H1 (cell line): ENCODE data around the gene NOTCH4. TPM values are rescaled to one million over a fixed set of nuclear protein-coding genes. Genes with fewer than 3 reads are reported as not detected.

ENCODE experiments used
- CTCF ChIA-PET: fragments of 300-600 bp; sonication (Branson Sonifier 250); formaldehyde crosslinking; loops from one replicate; lab custom pipeline; 2021; ENCODE audit not compliant: partially characterized antibody; lab: Charles Lee
- POLR2A ChIA-PET: fragments of 300-600 bp; sonication (Branson Sonifier 250); formaldehyde crosslinking; loops from one replicate; lab custom pipeline; 2021; ENCODE audit warnings: inconsistent platforms; ENCODE audit not compliant: partially characterized antibody; lab: Charles Lee
- DNase-seq, 2 experiments: peaks; one replicate each; pipeline versions ENCODE4 v3.0.0 to v3.0.0-alpha.2; 2010 to 2022; ENCODE audit warnings: low spot score in 2 of 2, low read depth in 1 of 2, mixed read lengths in 1 of 2
- FAIRE-seq: peaks from 2 replicates; lab custom pipeline; 2011; peaks lifted over from hg19 to GRCh38; lab: Jason Lieb, UNC
- H2AFZ ChIP-seq: 2 replicates; pipeline ENCODE4 v1.8.1; 2012; ENCODE audit warnings: low read length, inconsistent platforms
- H2AK5ac ChIP-seq: 2 replicates; pipeline ENCODE4 v1.6.1; 2013; ENCODE audit warnings: low read depth, low read length
- H2BK120ac ChIP-seq: replicated peaks from 2 replicates; pipeline ENCODE3; 2013; ENCODE audit warnings: low read depth, low read length, inconsistent platforms
- H2BK12ac ChIP-seq: 2 replicates; pipeline ENCODE4 v1.6.1; 2013; ENCODE audit warnings: low read depth, low read length
- H2BK15ac ChIP-seq: 2 replicates; pipeline ENCODE4 v1.6.1; 2013; ENCODE audit warnings: low read length
- H2BK20ac ChIP-seq: 2 replicates; pipeline ENCODE4 v1.6.1; 2013; ENCODE audit warnings: low read length
- H2BK5ac ChIP-seq: 2 replicates; pipeline ENCODE4 v1.6.1; 2013; ENCODE audit warnings: low read depth, low read length
- H3K14ac ChIP-seq: 2 replicates; pipeline ENCODE4 v1.6.1; 2013; ENCODE audit warnings: inconsistent platforms; ENCODE audit not compliant: insufficient read length
- H3K18ac ChIP-seq: 2 replicates; pipeline ENCODE4 v1.6.1; 2013; ENCODE audit warnings: low read length; ENCODE audit errors: extremely low read depth
- H3K23ac ChIP-seq: 2 replicates; pipeline ENCODE4 v1.6.1; 2013; ENCODE audit warnings: inconsistent platforms; ENCODE audit not compliant: insufficient read length
- H3K23me2 ChIP-seq: 2 replicates; pipeline ENCODE4 v1.6.1; 2013; ENCODE audit warnings: low read depth, low read length
- H3K27ac ChIP-seq: 2 replicates; pipeline ENCODE4 v1.6.1; 2011; ENCODE audit warnings: low read depth, low read length, inconsistent platforms
- H3K27me3 ChIP-seq, 4 experiments: replicated peaks in 1 of 4; 1 replicate in 1 of 4; 2 replicates in 3 of 4; pipeline versions ENCODE4 v1.6.1 to v1.8.1; 2011 to 2013; ENCODE audit warnings: low read length in 3 of 4, mild to moderate bottlenecking in 3 of 4, inconsistent platforms in 2 of 4, mixed read lengths in 2 of 4, moderate library complexity in 1 of 4; ENCODE audit not compliant: control insufficient read depth in 3 of 4, insufficient read depth in 3 of 4; ENCODE audit errors: extremely low read depth in 1 of 4
- H3K36me3 ChIP-seq, 4 experiments: 2 replicates each; pipeline versions ENCODE4 v1.6.1 to v1.8.1; 2011 to 2013; ENCODE audit warnings: mild to moderate bottlenecking in 4 of 4, low read length in 3 of 4, moderate library complexity in 2 of 4, control low read depth in 1 of 4, inconsistent platforms in 1 of 4; ENCODE audit not compliant: insufficient read depth in 4 of 4, control insufficient read depth in 2 of 4
- H3K4ac ChIP-seq: replicated peaks from 2 replicates; pipeline ENCODE3; 2013; ENCODE audit warnings: low read length, low read depth, mixed read lengths, inconsistent platforms; ENCODE audit not compliant: insufficient read length
- H3K4me1 ChIP-seq, 4 experiments: replicated peaks in 1 of 4; 1 replicate in 1 of 4; 2 replicates in 3 of 4; pipeline versions ENCODE4 v1.6.1 to v1.8.1; 2011 to 2013; ENCODE audit warnings: low read length in 3 of 4, inconsistent platforms in 2 of 4, mixed read lengths in 1 of 4; ENCODE audit not compliant: insufficient read depth in 4 of 4, control insufficient read depth in 3 of 4
- H3K4me2 ChIP-seq, 2 experiments: 2 replicates each; pipeline versions ENCODE4 v1.6.1 to v1.8.1; 2011 to 2013; ENCODE audit warnings: low read depth in 2 of 2, low read length in 2 of 2, control low read depth in 1 of 2, inconsistent platforms in 1 of 2, mild to moderate bottlenecking in 1 of 2; ENCODE audit not compliant: insufficient read depth in 1 of 2
- H3K4me3 ChIP-seq, 4 experiments: fragments of 200-600, 300-600 bp in 1 of 4; sonication (generic), shearing (Covaris generic), sonication (Bioruptor Twin) in 1 of 4; 2 replicates each; pipeline versions ENCODE4 v1.5.1 to v1.8.1; 2011 to 2016; ENCODE audit warnings: low read length in 4 of 4, low read depth in 3 of 4, control low read depth in 2 of 4, inconsistent platforms in 2 of 4, mild to moderate bottlenecking in 2 of 4, mixed read lengths in 1 of 4, moderate library complexity in 1 of 4; ENCODE audit not compliant: insufficient read depth in 2 of 4; ENCODE audit errors: extremely low read depth in 1 of 4
- H3K56ac ChIP-seq: replicated peaks from 2 replicates; pipeline ENCODE3; 2013; ENCODE audit warnings: low read depth, mild to moderate bottlenecking, mixed read lengths, low read length, inconsistent platforms; ENCODE audit not compliant: insufficient read length
- H3K79me1 ChIP-seq: 2 replicates; pipeline ENCODE4 v1.6.1; 2013; ENCODE audit warnings: low read depth, low read length, control low read depth
- H3K79me2 ChIP-seq, 2 experiments: 2 replicates each; pipeline versions ENCODE4 v1.6.1 to v1.8.1; 2012 to 2013; ENCODE audit warnings: low read length in 2 of 2, mild to moderate bottlenecking in 2 of 2, inconsistent platforms in 1 of 2; ENCODE audit not compliant: insufficient read depth in 2 of 2, control insufficient read depth in 1 of 2
- H3K9ac ChIP-seq, 4 experiments: replicated peaks in 1 of 4; 1 replicate in 1 of 4; 2 replicates in 3 of 4; pipeline versions ENCODE4 v1.6.1 to v1.8.1; 2011 to 2013; ENCODE audit warnings: low read depth in 3 of 4, low read length in 3 of 4, control low read depth in 2 of 4, mild to moderate bottlenecking in 2 of 4, moderate library complexity in 2 of 4, inconsistent platforms in 1 of 4; ENCODE audit errors: extremely low read depth in 1 of 4
- H3K9me3 ChIP-seq, 2 experiments: 2 replicates each; pipeline versions ENCODE4 v1.6.1 to v1.8.1; 2012 to 2013; ENCODE audit warnings: mild to moderate bottlenecking in 2 of 2, moderate library complexity in 2 of 2, control low read depth in 1 of 2, inconsistent platforms in 1 of 2, low read depth in 1 of 2, low read length in 1 of 2, mixed read lengths in 1 of 2; ENCODE audit not compliant: insufficient read depth in 2 of 2
- H4K20me1 ChIP-seq, 2 experiments: replicated peaks in 1 of 2; 2 replicates each; pipeline versions ENCODE3 to v1.8.1; 2011 to 2013; ENCODE audit warnings: inconsistent platforms in 2 of 2, low read length in 2 of 2, mild to moderate bottlenecking in 1 of 2; ENCODE audit not compliant: insufficient read depth in 2 of 2, control insufficient read depth in 1 of 2
- H4K5ac ChIP-seq: 2 replicates; pipeline ENCODE4 v1.6.1; 2013; ENCODE audit warnings: low read length, low read depth, mixed read lengths, inconsistent platforms; ENCODE audit not compliant: insufficient read length
- H4K8ac ChIP-seq: 2 replicates; pipeline ENCODE4 v1.8.0; 2013; ENCODE audit warnings: mild to moderate bottlenecking, moderate library complexity, low read length, inconsistent platforms; ENCODE audit not compliant: insufficient read depth; ENCODE audit errors: extremely low read depth
- H4K91ac ChIP-seq: replicated peaks from 2 replicates; pipeline ENCODE3; 2013; ENCODE audit warnings: low read length, mixed read lengths, inconsistent platforms; ENCODE audit not compliant: insufficient read length
- GABPA ChIP-seq: IDR thresholded peaks from 2 replicates; pipeline ENCODE4 v1.6.1; 2011; ENCODE audit warnings: mild to moderate bottlenecking, low read length, moderate library complexity, borderline replicate concordance; ENCODE audit not compliant: insufficient read depth
- KDM4A ChIP-seq: IDR thresholded peaks from one replicate; pipeline ENCODE4 v1.7.1; 2012; ENCODE audit warnings: low read depth, mild to moderate bottlenecking, moderate library complexity, low read length, inconsistent platforms; ENCODE audit not compliant: severe bottlenecking
- RXRA ChIP-seq: IDR thresholded peaks from 2 replicates; pipeline ENCODE4 v1.6.1; 2011; ENCODE audit warnings: low read depth, mild to moderate bottlenecking, low read length, moderate library complexity; ENCODE audit not compliant: insufficient read depth
- SP2 ChIP-seq: IDR thresholded peaks from 2 replicates; pipeline ENCODE4 v1.6.1; 2012; ENCODE audit warnings: mild to moderate bottlenecking, low read length, inconsistent platforms
- WGBS, 2 experiments: shearing (Covaris generic) in 1 of 2; methylation state at CpG; one replicate each; pipeline versions ENCODE4 v1.1.6 to v1.1.7; 2013 to 2015; ENCODE audit warnings: low lambda C conversion rate in 2 of 2, mixed read lengths in 2 of 2, inconsistent platforms in 1 of 2, low coverage in 1 of 2, missing lambda C conversion rate in 1 of 2; ENCODE audit not compliant: insufficient replicate concordance in 2 of 2, insufficient coverage in 1 of 2, insufficient read length in 1 of 2; ENCODE audit errors: extremely low coverage in 1 of 2, missing lambda C conversion rate in 1 of 2; 5-methylcytosine and 5-hydroxymethylcytosine counted together
- polyA plus RNA-seq, 7 experiments: library from polyadenylated mRNA; depleted of rRNA in 3 of 7; stranded (reverse) in 5 of 7; unstranded in 2 of 7; fragments of >200 nt in 5 of 7; fragments of 200-250 nt in 2 of 7; gene quantifications; 1 replicate in 5 of 7; 2 replicates in 1 of 7; 4 replicates in 1 of 7; pipeline versions ENCODE4 v1.2.1 to v1.2.3, GENCODE V29; 2011 to 2013; ENCODE audit warnings: missing spikeins in 2 of 7, mixed read lengths in 2 of 7
- total RNA-seq: library from RNA; stranded (reverse); fragmentation: NEBNext Ultra II Directional; extraction: Animal tissue kit (Norgen Biotek cat#: 25700); gene quantifications from 2 replicates; pipeline ENCODE4 v1.2.1, GENCODE V29; 2021
- TF ChIP-seq, protein P1 (sequence below), 3 experiments: IDR thresholded peaks; 1 replicate in 2 of 3; 2 replicates in 1 of 3; pipeline versions ENCODE4 v1.5.1 to v1.6.1; 2011; ENCODE audit warnings: low read length in 3 of 3, mild to moderate bottlenecking in 3 of 3, inconsistent platforms in 2 of 3, low read depth in 1 of 3, moderate library complexity in 1 of 3; ENCODE audit not compliant: insufficient read depth in 1 of 3; ENCODE audit errors: control extremely low read depth in 1 of 3
- TF ChIP-seq, protein P2 (sequence below): IDR thresholded peaks from 2 replicates; pipeline ENCODE4 v1.6.1; 2012; ENCODE audit warnings: inconsistent platforms

The NOTCH4 gene
- total and polyA plus RNA-seq, 2 of the 8 experiments (the other 6 are each of a cell fraction or from before 2014, with no cell fraction given), result 1.9 to 2.8 TPM

DNA sequence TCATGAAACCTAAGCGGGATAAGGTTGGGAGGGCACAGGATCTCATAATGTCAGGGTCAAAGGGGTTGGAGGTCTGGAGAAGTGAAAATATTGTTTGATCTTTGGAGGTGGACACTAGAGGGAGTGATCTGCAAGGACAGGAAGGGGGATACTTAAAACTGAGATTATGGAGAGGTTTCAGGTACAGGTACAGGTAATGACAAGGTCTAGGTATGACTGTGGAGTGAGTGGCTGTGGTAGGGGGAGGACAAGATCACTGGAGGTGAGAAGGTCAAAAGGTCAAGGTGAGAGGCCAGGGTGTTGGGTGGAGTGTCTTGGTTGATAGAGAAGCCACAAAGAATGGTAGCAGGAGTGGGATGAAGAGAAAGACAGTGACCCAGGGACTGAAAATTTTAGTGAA, 16.8 kb upstream of the NOTCH4 start:
- no peak overlapping the region for H3K9ac ChIP-seq
- H2BK20ac ChIP-seq, result no peak overlapping the region
- no peak overlapping the region for H3K27ac ChIP-seq
- H3K4me3 ChIP-seq, result no peak overlapping the region
- no peaks in the 10 kb centered on the region for H3K79me2 ChIP-seq
- TF ChIP-seq, protein P1, sequence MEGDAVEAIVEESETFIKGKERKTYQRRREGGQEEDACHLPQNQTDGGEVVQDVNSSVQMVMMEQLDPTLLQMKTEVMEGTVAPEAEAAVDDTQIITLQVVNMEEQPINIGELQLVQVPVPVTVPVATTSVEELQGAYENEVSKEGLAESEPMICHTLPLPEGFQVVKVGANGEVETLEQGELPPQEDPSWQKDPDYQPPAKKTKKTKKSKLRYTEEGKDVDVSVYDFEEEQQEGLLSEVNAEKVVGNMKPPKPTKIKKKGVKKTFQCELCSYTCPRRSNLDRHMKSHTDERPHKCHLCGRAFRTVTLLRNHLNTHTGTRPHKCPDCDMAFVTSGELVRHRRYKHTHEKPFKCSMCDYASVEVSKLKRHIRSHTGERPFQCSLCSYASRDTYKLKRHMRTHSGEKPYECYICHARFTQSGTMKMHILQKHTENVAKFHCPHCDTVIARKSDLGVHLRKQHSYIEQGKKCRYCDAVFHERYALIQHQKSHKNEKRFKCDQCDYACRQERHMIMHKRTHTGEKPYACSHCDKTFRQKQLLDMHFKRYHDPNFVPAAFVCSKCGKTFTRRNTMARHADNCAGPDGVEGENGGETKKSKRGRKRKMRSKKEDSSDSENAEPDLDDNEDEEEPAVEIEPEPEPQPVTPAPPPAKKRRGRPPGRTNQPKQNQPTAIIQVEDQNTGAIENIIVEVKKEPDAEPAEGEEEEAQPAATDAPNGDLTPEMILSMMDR (IDR thresholded peaks at IDR 0.05; ENCODE audit: control extremely low read depth in 1 of 3, insufficient read depth in 1 of 3, low read depth in 1 of 3, low read length in 3 of 3), result peak in 1 of 3 experiments; percentile 5; a peak in 1 of 4 replicates
- TF ChIP-seq SP2 (no peak), KDM4A (no peak), RXRA (no peak), GABPA (no peak)
- TF ChIP-seq, protein P2, sequence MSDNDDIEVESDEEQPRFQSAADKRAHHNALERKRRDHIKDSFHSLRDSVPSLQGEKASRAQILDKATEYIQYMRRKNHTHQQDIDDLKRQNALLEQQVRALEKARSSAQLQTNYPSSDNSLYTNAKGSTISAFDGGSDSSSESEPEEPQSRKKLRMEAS, result no peak
- H4K5ac ChIP-seq, result no peak overlapping the region
- no peaks in the 10 kb centered on the region for H3K79me1 ChIP-seq
- no peak for DNase-seq
- no peak overlapping the region for H2BK5ac ChIP-seq
- CTCF ChIA-PET, result interaction anchor here (1.2 to 1.3 kb wide), 2 partner anchors 162 to 553 kb away, joined by 3 to 4 read pairs; no protein-coding TSS in a partner anchor
- H3K9me3 ChIP-seq, result no peaks in the 10 kb centered on the region
- H2AFZ ChIP-seq, result no peak overlapping the region
- H2BK120ac ChIP-seq, result no peak overlapping the region
- H4K20me1 ChIP-seq, result no peaks in the 10 kb centered on the region
- no peak overlapping the region for H2BK15ac ChIP-seq
- no peak overlapping the region for H3K4ac ChIP-seq
- H3K23ac ChIP-seq, result no peak overlapping the region
- no peak overlapping the region for H3K56ac ChIP-seq
- H3K23me2 ChIP-seq, result no peaks in the 10 kb centered on the region; the same call in 1 of the 2 replicates
- H3K36me3 ChIP-seq, result no peaks in the 10 kb centered on the region
- H3K18ac ChIP-seq, result no peak overlapping the region
- H2BK12ac ChIP-seq, result no peak overlapping the region
- FAIRE-seq, result no peak
- no peak overlapping the region for H4K8ac ChIP-seq
- H3K27me3 ChIP-seq, result no peaks in the 10 kb centered on the region
- WGBS, 2 experiments, result 84% methylated on average over 1 of the region's 1 CpG; no CpG with 5 or more reads in 1 of the 2 experiments
- no peak overlapping the region for H4K91ac ChIP-seq
- H3K14ac ChIP-seq, result no peak overlapping the region
- H2AK5ac ChIP-seq, result no peak overlapping the region
- POLR2A ChIA-PET, result no interaction called here
- no peak overlapping the region for H3K4me2 ChIP-seq
- H3K4me1 ChIP-seq, result no peaks in the 10 kb centered on the region
